Stimulated activated CD8-positive, alpha-beta memory T cell treated with anti-CD3 and anti-CD28 coated beads, Interleukin-15, amount 100 ng/mL, for 1 hour (primary cell): Measurements from ENCODE around the gene KRTAP10-8.
"Not testable (repeated sequence)": the region's sequence is repeated elsewhere in the genome, so short reads cannot be mapped to it uniquely, and the experiment has no call there.

ENCODE experiments used
- DNase-seq: peaks from one replicate; pipeline ENCODE4 v3.0.0-alpha.2; 2020; ENCODE audit warnings: low read depth

Gene KRTAP10-8, protein sequence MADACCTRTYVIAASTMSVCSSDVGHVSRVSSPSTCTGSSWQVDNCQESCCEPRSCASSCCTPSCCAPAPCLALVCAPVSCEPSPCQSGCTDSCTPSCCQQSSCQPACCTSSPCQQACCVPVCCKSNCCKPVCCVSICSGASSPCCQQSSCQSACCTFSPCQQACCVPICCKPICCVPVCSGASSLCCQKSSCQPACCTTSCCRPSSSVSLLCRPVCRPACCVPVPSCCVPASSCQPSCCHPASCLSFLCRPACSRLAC

DNA sequence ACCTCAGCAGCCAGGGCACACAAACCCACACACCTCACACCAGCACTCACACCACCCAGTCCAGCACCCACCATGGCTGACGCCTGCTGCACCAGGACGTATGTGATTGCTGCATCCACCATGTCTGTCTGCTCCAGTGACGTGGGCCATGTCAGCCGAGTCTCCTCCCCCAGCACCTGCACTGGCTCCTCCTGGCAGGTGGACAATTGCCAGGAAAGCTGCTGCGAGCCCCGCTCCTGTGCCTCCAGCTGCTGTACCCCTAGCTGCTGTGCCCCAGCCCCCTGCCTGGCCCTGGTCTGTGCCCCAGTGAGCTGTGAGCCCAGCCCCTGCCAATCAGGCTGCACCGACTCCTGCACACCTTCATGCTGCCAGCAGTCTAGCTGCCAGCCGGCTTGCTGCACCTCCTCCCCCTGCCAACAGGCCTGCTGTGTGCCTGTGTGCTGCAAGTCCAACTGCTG, at the start of gene KRTAP10-8:
KRTAP10-8 (plus strand) TSS at position 51 of the 458 bp plus-strand sequence; CDS start at position 73, 22 bp downstream.
- no peak for DNase-seq

- no peak for DNase-seq
These were observed 47.8 kb upstream of the KRTAP10-8 start for GRCh38 chr21:44564099-44564498.

- no peak for DNase-seq
These were observed 46.8 kb upstream of the KRTAP10-8 start for GRCh38 chr21:44564886-44565598.

DNA sequence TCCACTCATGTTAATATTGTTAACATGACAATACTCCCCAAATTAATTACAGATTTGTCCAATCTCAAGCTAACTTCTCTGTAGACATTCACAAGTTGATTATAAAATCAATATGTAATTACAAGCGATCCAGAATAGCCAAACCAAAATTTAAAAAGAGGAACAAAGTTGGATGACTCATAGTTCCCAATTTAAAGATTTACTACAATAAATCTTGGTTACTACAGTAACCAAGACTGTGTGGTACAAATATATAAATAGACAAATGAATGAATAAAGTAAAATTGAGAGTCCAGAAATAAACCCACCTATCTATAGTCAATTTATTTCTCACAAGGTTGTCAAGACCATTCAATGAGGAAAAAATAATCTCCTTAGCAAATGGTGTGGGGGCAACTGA, 45.5 kb upstream of the KRTAP10-8 start:
- DNase-seq: no peak

DNA sequence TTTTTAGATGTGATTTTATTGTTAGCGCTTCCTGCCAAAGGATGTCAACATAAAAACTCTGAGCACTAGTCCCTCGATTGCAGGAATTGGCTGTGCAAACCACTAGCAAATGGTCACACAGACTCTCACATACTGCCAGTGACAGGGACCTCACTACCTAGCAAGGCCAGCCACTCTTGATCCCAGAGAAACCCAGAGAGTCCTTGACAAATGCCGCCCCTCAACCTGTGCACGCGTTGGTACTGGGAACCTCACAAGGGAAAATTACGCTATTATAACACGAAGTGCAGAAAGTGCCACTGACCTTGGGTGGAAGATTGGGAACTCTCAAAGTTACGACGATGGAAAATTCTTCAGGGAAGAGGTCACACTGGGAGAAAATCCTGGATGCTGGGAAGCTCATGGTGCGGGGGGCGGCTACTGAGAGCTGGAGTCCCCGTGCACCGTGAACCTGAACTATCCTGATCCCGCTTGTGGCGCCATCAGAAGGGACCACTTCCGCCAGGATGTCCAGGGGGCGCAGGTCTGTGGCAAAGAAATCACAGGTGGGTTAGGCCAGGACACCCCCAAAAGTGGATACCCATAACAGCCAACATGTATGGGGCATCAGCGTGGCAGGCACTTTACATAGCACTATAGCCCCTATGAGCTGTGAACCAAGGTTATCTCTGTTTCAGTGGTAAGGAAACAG, 44.3 kb upstream of the KRTAP10-8 start:
- DNase-seq: no peak

DNA sequence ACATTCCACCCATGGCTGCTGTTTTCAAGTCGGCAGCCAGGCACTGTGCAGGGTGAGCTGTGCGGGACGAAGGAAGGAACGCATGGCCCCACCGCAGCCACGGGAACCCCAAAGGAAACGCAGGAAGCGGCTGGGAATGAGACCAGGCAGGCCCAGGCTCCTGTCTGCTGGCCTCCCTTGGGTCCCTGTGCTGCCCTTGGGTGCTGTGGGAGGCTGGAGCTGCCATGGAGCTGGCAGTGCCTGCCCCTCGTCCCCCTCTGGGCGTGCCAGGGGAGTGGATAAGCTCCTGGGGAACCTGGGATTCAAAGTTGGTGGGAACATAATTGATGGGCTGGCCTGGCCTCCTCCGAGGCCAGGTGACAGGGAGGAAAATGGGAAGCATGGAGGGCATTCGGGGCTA, 43.6 kb upstream of the KRTAP10-8 start:
- DNase-seq: no peak

GRCh38 chr21:44568667-44569556, 43.0 kb upstream of the KRTAP10-8 start:
- no peak for DNase-seq

GRCh38 chr21:44569861-44570517, 41.9 kb upstream of the KRTAP10-8 start:
- DNase-seq: no peak

GRCh38 chr21:44571296-44571695, 40.6 kb upstream of the KRTAP10-8 start:
- no peak for DNase-seq

DNA sequence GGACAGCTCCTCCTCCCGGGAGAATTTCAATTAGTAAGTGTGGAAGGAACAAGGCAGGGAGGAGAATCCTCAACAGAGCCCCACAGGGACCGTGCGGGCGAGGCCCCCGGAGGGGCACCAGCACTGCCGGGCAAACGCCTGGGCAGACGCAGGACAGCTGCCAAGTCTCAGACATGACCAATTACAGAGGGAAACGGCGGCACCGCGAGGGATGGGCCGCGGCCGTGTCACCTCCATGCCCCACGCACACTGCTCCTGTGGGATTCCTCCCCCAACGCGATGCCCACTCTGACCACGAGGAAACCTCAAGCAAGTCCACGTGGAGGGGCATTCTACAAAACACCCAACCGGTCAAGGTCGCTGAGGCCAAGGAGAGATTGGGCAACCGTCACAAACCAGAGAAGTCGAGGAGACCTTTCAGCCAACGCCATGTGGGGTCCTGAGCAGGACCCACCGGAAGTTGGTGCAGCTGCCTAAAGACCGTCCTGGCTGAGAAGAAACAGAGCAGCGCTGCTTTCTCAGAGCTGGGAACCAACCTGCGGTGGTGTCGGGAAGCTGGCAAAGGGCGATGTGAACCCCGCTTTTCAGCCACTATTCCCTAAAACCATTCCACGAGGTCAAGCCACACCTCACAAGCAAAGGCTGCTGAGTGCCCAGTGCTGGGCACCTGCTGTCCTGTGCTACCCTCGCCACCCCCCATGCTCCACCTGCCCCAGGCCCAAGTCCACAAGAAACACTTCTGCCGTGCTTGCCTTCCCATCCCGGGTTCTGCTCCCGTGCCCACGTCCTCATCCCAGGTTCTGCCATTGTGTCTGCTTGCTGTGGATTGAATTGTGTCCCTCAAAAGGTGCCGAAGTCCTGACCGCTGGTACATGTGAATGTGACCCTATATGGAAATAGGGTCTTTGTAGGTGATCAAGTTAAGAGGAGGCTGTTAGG, 39.8 kb upstream of the KRTAP10-8 start:
- DNase-seq: no peak

DNA sequence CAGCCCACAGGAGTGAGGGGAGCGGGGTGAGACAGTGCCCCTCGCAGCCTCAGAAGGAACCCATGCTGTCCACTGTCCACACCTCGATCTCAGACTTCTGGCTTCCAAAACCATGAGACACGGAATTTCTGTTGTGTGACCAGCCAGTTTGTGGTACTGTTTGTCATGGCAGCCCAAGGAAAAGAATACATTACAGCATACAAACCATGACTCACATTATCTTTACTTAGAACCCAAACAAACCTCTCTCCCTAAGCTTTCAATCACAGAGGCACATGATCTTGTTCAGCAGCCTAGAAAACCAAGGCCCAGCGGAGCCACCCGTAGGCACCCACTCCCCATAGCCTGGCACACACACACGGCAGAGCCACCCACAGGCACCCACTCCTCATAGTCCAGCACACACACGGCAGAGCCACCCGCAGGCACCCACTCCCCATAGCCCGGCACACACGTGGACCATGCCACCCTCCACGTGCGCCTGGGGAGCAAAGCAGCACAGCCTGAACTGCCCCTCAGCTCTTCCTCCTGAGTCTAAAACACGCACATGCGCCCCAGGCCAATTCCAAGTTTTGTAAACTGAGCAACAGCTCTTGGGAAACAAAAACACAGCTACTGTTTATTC, 38.8 kb upstream of the KRTAP10-8 start:
- DNase-seq: no peak

DNA sequence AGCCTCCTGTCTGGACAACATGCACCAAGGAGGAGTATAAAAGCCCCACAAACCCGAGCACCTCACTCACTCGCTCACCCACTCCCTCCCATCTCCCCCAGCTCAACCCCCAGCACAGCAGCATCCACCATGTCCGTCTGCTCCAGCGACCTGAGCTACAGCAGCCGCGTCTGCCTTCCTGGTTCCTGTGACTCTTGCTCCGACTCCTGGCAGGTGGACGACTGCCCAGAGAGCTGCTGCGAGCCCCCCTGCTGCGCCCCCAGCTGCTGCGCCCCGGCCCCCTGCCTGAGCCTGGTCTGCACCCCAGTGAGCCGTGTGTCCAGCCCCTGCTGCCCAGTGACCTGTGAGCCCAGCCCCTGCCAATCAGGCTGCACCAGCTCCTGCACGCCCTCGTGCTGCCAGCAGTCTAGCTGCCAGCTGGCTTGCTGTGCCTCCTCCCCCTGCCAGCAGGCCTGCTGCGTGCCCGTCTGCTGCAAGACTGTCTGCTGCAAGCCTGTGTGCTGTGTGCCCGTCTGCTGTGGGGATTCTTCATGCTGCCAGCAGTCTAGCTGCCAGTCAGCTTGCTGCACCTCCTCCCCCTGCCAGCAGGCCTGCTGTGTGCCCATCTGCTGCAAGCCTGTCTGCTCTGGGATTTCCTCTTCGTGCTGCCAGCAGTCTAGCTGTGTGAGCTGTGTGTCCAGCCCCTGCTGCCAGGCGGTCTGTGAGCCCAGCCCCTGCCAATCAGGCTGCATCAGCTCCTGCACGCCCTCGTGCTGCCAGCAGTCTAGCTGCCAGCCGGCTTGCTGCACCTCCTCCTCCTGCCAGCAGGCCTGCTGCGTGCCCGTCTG, 38.0 kb upstream of the KRTAP10-8 start, which contains the start of gene KRTAP10-4:
KRTAP10-4 (plus strand) TSS at position 100 of the 827 bp plus-strand sequence; CDS start at position 130, 30 bp downstream.
- DNase-seq: not testable (repeated sequence)

DNA sequence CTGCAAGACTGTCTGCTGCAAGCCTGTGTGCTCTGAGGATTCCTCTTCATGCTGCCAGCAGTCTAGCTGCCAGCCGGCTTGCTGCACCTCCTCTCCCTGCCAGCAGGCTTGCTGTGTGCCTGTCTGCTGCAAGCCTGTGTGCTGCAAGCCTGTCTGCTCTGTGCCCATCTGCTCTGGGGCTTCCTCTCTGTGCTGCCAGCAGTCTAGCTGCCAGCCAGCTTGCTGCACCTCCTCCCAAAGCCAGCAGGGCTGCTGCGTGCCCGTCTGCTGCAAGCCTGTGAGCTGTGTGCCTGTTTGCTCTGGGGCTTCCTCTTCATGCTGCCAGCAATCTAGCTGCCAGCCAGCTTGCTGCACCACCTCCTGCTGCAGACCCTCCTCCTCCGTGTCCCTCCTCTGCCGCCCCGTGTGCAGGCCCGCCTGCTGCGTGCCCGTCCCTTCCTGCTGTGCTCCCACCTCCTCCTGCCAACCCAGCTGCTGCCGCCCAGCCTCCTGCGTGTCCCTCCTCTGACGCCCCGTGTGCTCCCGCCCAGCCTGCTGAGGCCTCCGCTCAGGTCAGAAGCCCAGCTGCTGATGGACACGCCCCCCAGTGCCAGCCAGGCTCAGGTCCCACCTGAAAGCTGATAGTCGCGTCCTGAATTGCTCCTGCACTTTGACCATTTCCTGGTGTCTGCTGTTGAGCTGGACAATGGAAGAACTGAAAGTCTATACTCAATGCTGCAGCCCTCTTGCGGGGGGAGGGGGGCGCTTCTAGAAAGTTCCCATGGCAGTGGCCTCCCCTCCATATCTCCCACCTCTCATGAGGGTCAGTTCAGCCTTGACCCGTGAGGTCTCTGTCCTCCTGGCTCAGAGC, 37.2 kb upstream of the KRTAP10-8 start:
- no peak for DNase-seq

DNA sequence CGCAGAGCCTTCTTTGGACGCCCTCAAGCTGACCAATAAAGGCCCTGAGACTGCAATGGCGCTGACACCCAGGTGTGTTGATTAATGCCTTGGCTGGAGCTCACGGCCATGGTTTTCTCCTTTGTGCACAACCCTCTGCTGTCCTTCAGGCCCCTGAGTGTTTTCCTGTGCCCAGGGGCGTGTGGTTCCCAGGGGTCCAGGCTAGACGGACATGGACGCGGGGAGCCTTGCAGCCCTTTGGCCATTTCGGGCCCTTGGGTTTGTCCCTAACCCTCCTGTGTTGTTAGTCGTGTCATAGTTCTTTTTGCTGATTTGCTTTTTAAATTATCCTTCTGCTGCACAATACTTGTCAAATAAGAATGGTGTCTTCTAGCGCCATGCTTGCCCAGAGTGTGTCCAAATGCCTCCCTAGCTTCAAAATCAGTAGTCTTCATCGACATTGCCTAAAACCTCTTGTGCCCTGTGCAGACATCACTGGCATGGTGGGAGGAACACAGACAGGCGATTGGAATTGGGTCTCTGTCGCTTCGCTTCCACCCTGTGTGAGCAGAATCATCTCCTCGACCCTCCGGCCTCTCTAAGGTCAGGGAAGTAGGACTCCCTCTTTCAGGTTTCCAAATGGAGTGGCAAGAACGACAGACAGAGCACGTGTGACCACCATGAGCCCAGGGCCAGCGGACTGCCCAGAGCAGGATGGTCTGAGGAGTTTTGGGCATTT, 36.4 kb upstream of the KRTAP10-8 start:
- no peak for DNase-seq

GRCh38 chr21:44576025-44576420, 35.9 kb upstream of the KRTAP10-8 start:
- DNase-seq: no peak

DNA sequence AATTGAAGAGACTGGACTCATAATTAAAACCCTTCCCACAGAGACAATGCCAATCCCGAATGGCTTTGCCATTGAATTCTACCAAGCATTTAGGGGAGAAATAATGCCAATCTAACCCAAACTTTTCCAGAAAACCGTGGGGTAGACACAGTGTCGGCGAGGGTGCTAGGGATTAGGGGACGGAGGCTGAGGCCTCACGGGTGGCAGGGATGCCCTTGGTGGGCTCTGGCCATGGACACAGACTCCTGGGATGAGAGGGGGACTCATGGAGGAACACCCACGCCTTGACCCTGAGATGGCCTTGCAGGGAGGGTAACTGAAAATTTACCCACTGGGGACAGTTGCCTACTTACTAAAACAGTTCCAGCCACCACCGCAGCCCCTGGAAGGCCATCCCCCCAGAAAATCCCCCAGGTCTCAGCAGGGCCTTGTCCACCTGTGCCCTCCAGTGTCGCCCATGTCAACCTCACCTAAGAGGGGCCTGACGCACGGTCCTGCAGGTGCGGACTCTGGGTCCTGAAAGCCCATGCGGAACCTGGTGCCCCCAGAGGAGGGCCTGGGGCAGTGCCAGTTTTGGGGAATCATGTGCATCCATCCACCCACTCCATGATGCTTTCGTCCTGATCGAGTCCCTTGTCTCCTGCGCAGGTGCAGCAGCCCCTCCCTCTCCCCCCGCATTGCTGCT, 33.4 kb upstream of the KRTAP10-8 start:
- no peak for DNase-seq
